Fibroblast of lung (primary cell): Measurements from ENCODE around the gene NPC1L1. TPM values are rescaled to one million over a fixed set of nuclear protein-coding genes. Genes with fewer than 3 reads are reported as not detected.

Experiments
- DNase-seq, 2 donors: peaks; one replicate each; pipeline versions ENCODE4 v3.0.0 to v3.0.0-alpha.2; 2010; ENCODE audit warnings: low read depth in 2 of 2
- H2AFZ ChIP-seq: 2 replicates; pipeline ENCODE4 v1.5.1; 2012; ENCODE audit warnings: low read length, control low read depth, inconsistent platforms
- H3K27ac ChIP-seq: 2 replicates; pipeline ENCODE4 v1.5.1; 2011; ENCODE audit warnings: low read length, control low read depth; ENCODE audit not compliant: insufficient read depth
- H3K27me3 ChIP-seq: 2 replicates; pipeline ENCODE4 v1.5.1; 2011; ENCODE audit warnings: mild to moderate bottlenecking, low read length; ENCODE audit not compliant: control insufficient read depth, insufficient read depth
- H3K36me3 ChIP-seq: 2 replicates; pipeline ENCODE4 v1.5.1; 2011; ENCODE audit warnings: low read length; ENCODE audit not compliant: control insufficient read depth, insufficient read depth
- H3K4me1 ChIP-seq: 2 replicates; pipeline ENCODE4 v1.5.1; 2011; ENCODE audit warnings: low read length; ENCODE audit not compliant: control insufficient read depth, insufficient read depth; ENCODE audit errors: extremely low read depth
- H3K4me2 ChIP-seq: 2 replicates; pipeline ENCODE4 v1.5.1; 2011; ENCODE audit warnings: low read length, control low read depth; ENCODE audit not compliant: insufficient read depth; ENCODE audit errors: extremely low read depth
- H3K4me3 ChIP-seq, 4 experiments: fragments of 200-600 bp in 1 of 4; sonication (generic) in 1 of 4; replicated peaks in 1 of 4; 2 replicates each; pipeline ENCODE4 v1.5.1; 2011 to 2016; ENCODE audit warnings: low read length in 4 of 4, low read depth in 3 of 4, mild to moderate bottlenecking in 3 of 4, control low read depth in 2 of 4, inconsistent platforms in 1 of 4, mixed read lengths in 1 of 4; ENCODE audit not compliant: insufficient read depth in 1 of 4; ENCODE audit errors: control extremely low read depth in 1 of 4
- H3K79me2 ChIP-seq: 2 replicates; pipeline ENCODE4 v1.5.1; 2012; ENCODE audit warnings: mild to moderate bottlenecking, low read length, inconsistent platforms; ENCODE audit not compliant: control insufficient read depth, insufficient read depth
- H3K9ac ChIP-seq: 2 replicates; pipeline ENCODE4 v1.5.1; 2011; ENCODE audit warnings: mild to moderate bottlenecking, low read length, control low read depth; ENCODE audit not compliant: insufficient read depth
- H3K9me3 ChIP-seq: 2 replicates; pipeline ENCODE4 v1.5.1; 2012; ENCODE audit warnings: low read depth, low read length; ENCODE audit not compliant: control insufficient read depth, insufficient read depth
- H4K20me1 ChIP-seq: 2 replicates; pipeline ENCODE4 v1.5.1; 2011; ENCODE audit warnings: low read length; ENCODE audit not compliant: control insufficient read depth, insufficient read depth; ENCODE audit errors: extremely low read depth
- CTCF ChIP-seq, 2 donors: IDR thresholded peaks in 1 of 2; conservative IDR thresholded peaks in 1 of 2; 1 replicate in 1 of 2; 2 replicates in 1 of 2; pipeline ENCODE4 v1.5.1; 2011 to 2012; ENCODE audit warnings: low read length in 2 of 2, control low read depth in 1 of 2, inconsistent platforms in 1 of 2, low read depth in 1 of 2, mild to moderate bottlenecking in 1 of 2
- EZH2 ChIP-seq: IDR thresholded peaks from 2 replicates; pipeline ENCODE4 v1.5.1; 2012; ENCODE audit warnings: low read length, control low read depth, mild to moderate bottlenecking; ENCODE audit errors: missing control alignments
- polyA plus RNA-seq, 2 donors: library from polyadenylated mRNA; depleted of rRNA in 1 of 2; stranded (reverse) in 1 of 2; unstranded in 1 of 2; fragments of >200 nt; gene quantifications; 2 replicates each; pipeline ENCODE4 v1.2.1, GENCODE V29; 2011 to 2012; ENCODE audit warnings: missing spikeins in 1 of 2
- total RNA-seq: library from RNA; depleted of rRNA; stranded (reverse); fragments of >200 nt; gene quantifications from 2 replicates; pipeline ENCODE4 v1.2.1, GENCODE V29; 2014

NPC1L1 gene
- total and polyA plus RNA-seq, 2 donors (not counting 1 experiment from before 2014, with no cell fraction given) = under 0.01 to 0.05 TPM

DNA sequence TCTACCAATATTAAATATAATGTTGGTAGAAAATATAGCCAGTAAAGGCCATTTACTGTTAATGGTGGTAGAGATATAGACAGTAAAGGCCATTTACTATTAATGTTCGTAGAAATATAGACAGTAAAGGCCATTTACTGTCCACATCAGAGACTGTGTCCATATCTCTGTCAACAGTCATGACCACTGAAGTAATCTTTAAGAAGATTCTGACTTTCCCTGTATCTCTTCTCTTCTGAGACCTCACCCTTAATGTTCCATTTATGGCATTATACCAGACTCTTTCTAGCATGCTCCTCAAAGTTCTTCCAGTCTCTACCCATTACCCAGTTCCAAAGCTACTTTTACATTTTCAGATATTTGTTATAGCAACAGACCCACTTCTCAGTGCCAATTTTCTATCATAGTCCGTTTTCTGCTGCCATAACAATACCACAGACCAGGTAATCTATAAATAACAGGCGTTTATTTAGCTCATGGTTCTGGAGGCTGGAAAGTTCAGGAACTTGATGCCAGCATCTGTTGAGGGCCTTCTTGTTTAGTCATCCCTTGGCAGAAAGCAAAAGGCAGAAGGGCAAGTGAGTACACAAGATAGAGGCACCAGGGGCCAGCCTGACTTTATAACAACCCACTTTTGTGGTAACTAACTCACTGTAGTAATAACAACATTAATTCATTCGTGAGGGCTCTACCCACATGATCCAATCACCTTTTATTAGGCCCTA lies 42.7 kb downstream of the NPC1L1 start:
- Histone ChIP-seq H3K4me3 (no peak overlapping the region), H3K27me3 (no peaks in the 10 kb centered on the region), H2AFZ (no peak overlapping the region), H3K79me2 (no peaks in the 10 kb centered on the region), H3K4me1 (no peaks in the 10 kb centered on the region), H3K36me3 (no peaks in the 10 kb centered on the region), H3K27ac (no peak overlapping the region), H4K20me1 (no peaks in the 10 kb centered on the region), H3K9ac (no peak overlapping the region), H3K9me3 (no peaks in the 10 kb centered on the region), H3K4me2 (no peak overlapping the region)
- TF ChIP-seq EZH2 = no peak
- no peak for DNase-seq

DNA sequence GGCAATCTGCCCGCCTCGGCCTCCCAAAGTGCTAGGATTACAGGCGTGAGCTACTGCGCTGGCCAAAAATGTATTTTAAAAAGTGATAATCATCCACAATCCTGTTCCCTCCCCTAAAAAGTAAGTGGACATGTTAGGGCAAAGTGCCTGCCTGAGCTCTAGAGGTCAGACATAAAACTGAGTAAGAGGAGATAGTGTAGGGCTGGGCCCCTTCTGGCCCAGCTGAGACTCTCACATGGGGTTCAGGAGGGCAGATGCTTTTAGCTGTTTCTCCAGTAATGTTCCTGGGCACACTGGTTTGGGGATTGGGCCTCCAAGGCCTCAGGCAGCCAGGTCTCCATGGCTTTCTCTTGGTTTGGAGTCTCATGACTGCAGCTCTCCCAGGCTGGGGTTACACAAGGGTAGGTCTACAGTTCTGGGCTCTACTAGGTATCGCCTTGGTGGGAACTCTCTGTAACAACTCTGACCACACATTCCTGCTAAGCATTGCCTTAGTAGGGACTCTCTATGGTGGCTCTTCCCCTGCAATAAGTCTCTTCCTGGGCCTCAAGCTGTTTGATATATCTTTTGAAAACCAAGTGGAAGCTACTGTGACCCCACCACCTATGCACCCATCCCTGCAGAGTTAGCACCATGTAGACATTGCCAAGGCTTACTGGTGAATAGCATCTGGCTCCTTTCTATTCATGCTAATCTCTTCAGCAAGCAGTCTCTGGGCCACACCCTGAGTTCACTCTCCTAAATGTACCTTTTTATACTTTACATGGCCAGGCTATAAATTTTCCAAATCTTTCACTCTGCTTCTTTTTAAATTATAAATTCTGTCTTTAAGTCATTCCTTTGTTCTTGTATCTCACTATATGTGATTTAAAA lies 43.7 kb downstream of the NPC1L1 start:
- no peak overlapping the region for H3K27ac ChIP-seq
- H3K4me2 ChIP-seq = no peak overlapping the region
- no peak overlapping the region for H3K9ac ChIP-seq
- H4K20me1 ChIP-seq = no peaks in the 10 kb centered on the region
- H3K36me3 ChIP-seq = no peaks in the 10 kb centered on the region
- DNase-seq = no peak
- no peak overlapping the region for H3K4me3 ChIP-seq
- no peaks in the 10 kb centered on the region for H3K79me2 ChIP-seq
- no peak overlapping the region for H2AFZ ChIP-seq
- no peaks in the 10 kb centered on the region for H3K27me3 ChIP-seq
- no peaks in the 10 kb centered on the region for H3K4me1 ChIP-seq
- TF ChIP-seq EZH2 (no peak), CTCF (conservative IDR thresholded peaks at IDR 0.05 in 1 of 2, IDR thresholded peaks at IDR 0.05 in 1 of 2; ENCODE audit: low read depth in 1 of 2, low read length in 2 of 2) (no peak)
- no peaks in the 10 kb centered on the region for H3K9me3 ChIP-seq

DNA sequence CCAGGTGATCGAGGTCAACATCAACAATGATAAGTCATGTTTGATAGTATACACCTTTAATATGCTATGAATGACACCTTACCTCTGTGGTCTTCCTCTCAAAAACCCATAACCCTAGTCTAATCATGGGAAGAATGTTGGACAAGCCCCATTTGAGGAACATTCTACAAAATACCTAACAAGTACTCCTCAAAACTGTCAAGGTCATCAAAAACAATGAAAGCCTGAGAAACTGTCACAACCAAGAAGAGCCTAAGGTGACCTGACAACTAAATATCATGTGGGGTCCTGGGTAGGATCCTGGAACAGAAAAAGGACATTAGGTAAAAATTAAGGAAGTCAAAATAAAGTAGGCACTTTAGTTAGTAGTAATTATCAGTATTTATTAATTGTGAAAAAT lies 44.7 kb downstream of the NPC1L1 start:
- Histone ChIP-seq H3K4me2 (no peak overlapping the region), H2AFZ (no peak overlapping the region), H3K79me2 (no peaks in the 10 kb centered on the region), H3K4me1 (no peaks in the 10 kb centered on the region), H3K27me3 (no peaks in the 10 kb centered on the region), H3K36me3 (no peaks in the 10 kb centered on the region), H3K4me3 (no peak overlapping the region), H3K27ac (no peak overlapping the region), H4K20me1 (no peaks in the 10 kb centered on the region), H3K9me3 (no peaks in the 10 kb centered on the region), H3K9ac (no peak overlapping the region)
- DNase-seq = no peak
- TF ChIP-seq EZH2 = no peak
- no peak for TF ChIP-seq CTCF (conservative IDR thresholded peaks at IDR 0.05 in 1 of 2, IDR thresholded peaks at IDR 0.05 in 1 of 2; ENCODE audit: low read depth in 1 of 2, low read length in 2 of 2)
